Ascending aorta (tissue), 2 donors: ENCODE measurements around the gene TSPAN10. TPM values are rescaled to one million over a fixed set of nuclear protein-coding genes. Genes with fewer than 3 reads are reported as not detected.

Source experiments
- DNase-seq, 2 donors: peaks; one replicate each; pipeline ENCODE4 v3.0.0-alpha.2; 2019; ENCODE audit warnings: low spot score in 2 of 2
- H3K27ac ChIP-seq, 2 donors: fragments of 200-600 bp; sonication (generic); one replicate each; pipeline ENCODE4 v1.5.1; 2016 to 2017; ENCODE audit warnings: mild to moderate bottlenecking in 1 of 2
- H3K27me3 ChIP-seq: fragments of 200-600 bp; sonication (generic); one replicate; pipeline ENCODE4 v1.5.1; 2017
- H3K36me3 ChIP-seq, 2 donors: fragments of 200-600 bp; sonication (generic); one replicate each; pipeline ENCODE4 v1.5.1; 2016
- H3K4me1 ChIP-seq, 2 donors: fragments of 200-600 bp; sonication (generic); one replicate each; pipeline ENCODE4 v1.5.1; 2016 to 2017; ENCODE audit warnings: mild to moderate bottlenecking in 1 of 2
- H3K4me3 ChIP-seq, 2 donors: fragments of 200-600 bp; sonication (generic); one replicate each; pipeline ENCODE4 v1.5.1; 2016 to 2017; ENCODE audit warnings: mild to moderate bottlenecking in 1 of 2
- H3K9me3 ChIP-seq, 2 donors: fragments of 200-600 bp; sonication (generic); one replicate each; pipeline ENCODE4 v1.5.1; 2016
- CTCF ChIP-seq, 3 experiments: fragments of 200-600 bp in 2 of 3; fragments of 450-650 bp in 1 of 3; sonication (generic) in 2 of 3; IDR thresholded peaks; one replicate each; pipeline ENCODE4 v1.5.1; 2016 to 2019; ENCODE audit warnings: antibody characterized with exemption in 3 of 3, mild to moderate bottlenecking in 1 of 3, moderate library complexity in 1 of 3
- intact Hi-C: fragments of 100-400 bp; cut with DNase I; formaldehyde crosslinking; loops from one replicate; pipeline ENCODE4 v1.15.1; 2023
- total RNA-seq: library from RNA; depleted of rRNA; stranded (reverse); fragments of >200 nt; gene quantifications from one replicate; pipeline ENCODE4 v1.1.0, GENCODE V29; 2016

TSPAN10 gene
- total RNA-seq, 1 donor from 2014 or later = not detected

DNA sequence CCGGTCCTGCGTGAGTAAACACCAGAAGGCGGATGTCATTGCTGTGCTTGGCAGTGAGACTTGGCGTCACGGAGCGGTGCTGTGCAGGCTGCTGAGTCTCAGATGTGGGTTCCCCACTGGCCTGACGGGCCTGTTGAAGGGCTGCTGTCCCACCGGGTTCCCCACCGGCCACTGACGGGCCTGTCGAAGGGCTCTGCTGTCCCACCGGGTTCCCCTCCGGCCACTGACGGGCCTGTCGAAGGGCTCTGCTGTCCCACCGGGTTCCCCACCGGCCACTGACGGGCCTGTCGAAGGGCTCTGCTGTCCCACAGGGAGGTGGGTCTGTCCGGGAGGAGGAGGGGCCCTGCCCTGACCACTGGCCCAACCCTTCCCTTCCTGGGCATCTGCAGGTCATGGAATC is 49.6 kb downstream of the TSPAN10 start:
- no peaks in the 10 kb centered on the region for H3K9me3 ChIP-seq
- intact Hi-C loops = no loop called here
- no peak for DNase-seq
- H3K4me3 ChIP-seq = no peak overlapping the region
- no peak for TF ChIP-seq CTCF (IDR thresholded peaks at IDR 0.05)
- H3K36me3 ChIP-seq = peaks cover 56 to 59% of the 10 kb centered on the region in 2 donors
- peaks cover 14 to 20% of the 10 kb centered on the region in 2 donors for H3K4me1 ChIP-seq
- H3K27me3 ChIP-seq = no peaks in the 10 kb centered on the region
- no peak overlapping the region for H3K27ac ChIP-seq

DNA sequence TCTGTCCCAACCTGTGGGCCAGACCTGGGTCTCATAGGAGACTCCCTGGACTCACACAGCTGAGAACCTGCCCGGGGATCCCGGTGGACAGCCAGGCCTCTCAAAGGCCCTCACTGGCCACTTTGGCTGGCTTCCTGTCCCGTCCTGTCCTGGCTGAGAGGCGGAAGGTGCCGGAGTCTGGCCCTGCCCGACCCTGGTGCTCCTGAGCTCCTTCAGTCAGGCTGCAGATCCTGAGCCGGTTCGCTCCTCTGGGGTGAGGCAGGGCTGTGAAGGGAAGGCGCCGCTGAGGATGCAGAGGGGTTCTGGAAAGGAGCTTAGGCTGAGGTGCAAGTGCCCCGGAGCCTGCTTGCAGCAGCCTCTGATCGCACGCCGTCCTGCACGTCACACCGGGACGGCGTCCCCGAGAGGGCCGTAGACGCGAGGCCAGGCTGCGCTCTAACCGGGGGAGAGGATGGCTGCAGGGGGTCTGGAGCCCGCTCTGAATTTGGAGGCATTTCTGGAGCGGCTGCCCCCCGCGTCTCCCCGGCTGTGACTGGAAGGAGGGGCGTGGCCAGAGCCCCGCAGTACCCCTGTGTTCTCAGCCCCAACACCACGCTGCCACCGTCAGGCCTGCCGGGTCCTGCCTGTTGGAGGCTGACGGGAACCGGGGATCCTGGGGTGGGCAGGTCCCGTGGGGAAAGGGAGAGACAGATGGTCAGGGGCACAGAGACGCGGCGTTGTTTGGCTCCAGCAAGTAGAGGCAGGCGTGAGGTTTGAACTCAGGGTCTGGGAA is 51.0 kb downstream of the TSPAN10 start:
- no peak for DNase-seq
- Histone ChIP-seq H3K27ac (no peak overlapping the region), H3K9me3 (no peaks in the 10 kb centered on the region), H3K4me1 (peaks cover 14% of the 10 kb centered on the region in 2 donors), H3K27me3 (no peaks in the 10 kb centered on the region), H3K36me3 (peaks cover 70 to 73% of the 10 kb centered on the region in 2 donors), H3K4me3 (no peak overlapping the region)
- intact Hi-C loops = no loop called here
- TF ChIP-seq CTCF (IDR thresholded peaks at IDR 0.05) = no peak

DNA sequence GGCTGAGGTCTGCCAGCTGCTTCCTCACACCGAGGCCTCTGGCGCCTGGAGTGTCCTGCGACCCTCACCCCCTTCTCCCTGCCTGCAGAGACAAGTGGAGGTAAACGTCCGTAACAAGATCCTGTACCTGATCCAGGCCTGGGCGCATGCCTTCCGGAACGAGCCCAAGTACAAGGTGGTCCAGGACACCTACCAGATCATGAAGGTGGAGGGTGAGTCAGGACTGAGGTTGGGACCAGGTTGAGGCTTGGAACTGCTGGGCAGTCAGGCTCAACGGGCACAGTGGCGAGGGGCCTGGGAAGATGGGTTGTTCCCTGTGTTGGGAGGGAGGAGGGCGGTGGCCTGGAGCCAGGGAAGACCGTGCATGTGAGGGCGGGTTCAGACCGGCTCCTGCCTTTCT is 51.6 kb downstream of the TSPAN10 start:
- H3K4me3 ChIP-seq = no peak overlapping the region
- intact Hi-C loops = no loop called here
- TF ChIP-seq CTCF (IDR thresholded peaks at IDR 0.05) = no peak
- H3K27me3 ChIP-seq = no peaks in the 10 kb centered on the region
- DNase-seq = no peak
- H3K9me3 ChIP-seq = no peaks in the 10 kb centered on the region
- H3K36me3 ChIP-seq = peaks cover 76 to 79% of the 10 kb centered on the region in 2 donors
- peaks cover 11 to 14% of the 10 kb centered on the region in 2 donors for H3K4me1 ChIP-seq
- no peak overlapping the region for H3K27ac ChIP-seq

GRCh38 chr17:81690066-81690465 is 53.1 kb downstream of the TSPAN10 start:
- H3K4me1 ChIP-seq = peaks cover 6 to 7% of the 10 kb centered on the region in 2 donors
- H3K4me3 ChIP-seq = no peak overlapping the region
- H3K27ac ChIP-seq = no peak overlapping the region
- H3K27me3 ChIP-seq = no peaks in the 10 kb centered on the region
- H3K36me3 ChIP-seq = peaks cover 91 to 93% of the 10 kb centered on the region in 2 donors
- H3K9me3 ChIP-seq = no peaks in the 10 kb centered on the region
- no peak for DNase-seq
- no peak for TF ChIP-seq CTCF (IDR thresholded peaks at IDR 0.05)
- intact Hi-C loops = no loop called here

DNA sequence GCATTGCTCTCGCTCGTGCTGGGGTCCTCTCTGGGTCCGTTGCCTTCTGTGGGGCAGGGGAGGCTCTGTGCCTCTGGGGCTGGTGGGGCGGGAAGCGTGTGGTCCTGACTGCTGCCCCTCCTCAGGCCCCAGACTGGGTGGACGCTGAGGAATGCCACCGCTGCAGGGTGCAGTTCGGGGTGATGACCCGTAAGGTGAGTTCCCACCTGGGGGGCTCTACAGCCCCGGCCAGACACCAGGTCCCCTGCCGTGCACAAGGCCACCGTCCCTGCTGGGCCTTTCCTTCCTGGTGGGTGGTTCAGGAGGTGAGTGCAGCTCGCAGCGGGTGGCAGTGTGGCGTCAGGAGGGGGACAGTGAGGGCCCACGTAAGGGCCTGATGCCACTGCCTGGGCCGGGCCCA is 53.6 kb downstream of the TSPAN10 start:
- no peak for TF ChIP-seq CTCF (IDR thresholded peaks at IDR 0.05)
- H3K27ac ChIP-seq = no peak overlapping the region
- no peak overlapping the region for H3K4me3 ChIP-seq
- intact Hi-C loops = no loop called here
- peaks cover 96 to 98% of the 10 kb centered on the region in 2 donors for H3K36me3 ChIP-seq
- DNase-seq = no peak
- H3K4me1 ChIP-seq = peaks cover 1 to 2% of the 10 kb centered on the region in 2 donors
- H3K9me3 ChIP-seq = no peaks in the 10 kb centered on the region
- H3K27me3 ChIP-seq = no peaks in the 10 kb centered on the region
